Limb (tissue), 2 donors: ENCODE data around the gene HPSE.
"Not testable (repeated sequence)": the region's sequence is repeated elsewhere in the genome, so short reads cannot be mapped to it uniquely, and the experiment has no call there.

Experiments used
- DNase-seq, 2 donors: peaks; one replicate each; pipeline ENCODE4 v3.0.0-alpha.2; 2016; ENCODE audit errors: extremely low spot score in 2 of 2

Gene HPSE

GRCh38 chr4:83284193-83285054 is 50.2 kb downstream of the HPSE start, which contains the start of gene COQ2:
COQ2 (minus strand) TSS chr4:83284798; CDS start chr4:83284764, 34 bp downstream.
- DNase-seq: peak; percentile 93 to 97

GRCh38 chr4:83283181-83283580 is 51.5 kb downstream of the HPSE start:
- DNase-seq: no peak

GRCh38 chr4:83282049-83282535 is 52.6 kb downstream of the HPSE start:
- peak; percentile 34 to 38 for DNase-seq

DNA sequence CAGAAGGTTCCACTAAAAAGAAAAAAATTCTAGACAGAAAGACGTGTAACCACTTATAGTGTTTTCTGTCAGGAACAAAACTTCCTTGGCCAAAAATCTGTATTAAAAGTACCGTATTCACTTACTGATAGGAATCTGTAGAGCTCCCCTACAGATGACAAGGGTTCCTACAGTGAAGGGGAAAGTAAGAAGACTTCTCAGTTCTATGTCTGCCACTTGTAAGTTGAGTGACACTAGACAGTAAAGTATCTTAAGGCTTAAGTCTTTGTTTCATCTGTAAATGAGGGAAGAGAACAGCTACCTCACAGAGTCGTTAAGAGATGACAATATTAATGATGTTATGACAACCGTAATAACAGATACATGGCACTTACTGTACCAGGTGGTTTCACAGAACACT is 53.3 kb downstream of the HPSE start:
- DNase-seq: peak in 1 of 2 donors; percentile 10

GRCh38 chr4:83276299-83277040 is 58.2 kb downstream of the HPSE start:
- DNase-seq: no peak

- DNase-seq: not testable (repeated sequence)
Observed at GRCh38 chr4:83273926-83274325, 60.7 kb downstream of the HPSE start.

DNA sequence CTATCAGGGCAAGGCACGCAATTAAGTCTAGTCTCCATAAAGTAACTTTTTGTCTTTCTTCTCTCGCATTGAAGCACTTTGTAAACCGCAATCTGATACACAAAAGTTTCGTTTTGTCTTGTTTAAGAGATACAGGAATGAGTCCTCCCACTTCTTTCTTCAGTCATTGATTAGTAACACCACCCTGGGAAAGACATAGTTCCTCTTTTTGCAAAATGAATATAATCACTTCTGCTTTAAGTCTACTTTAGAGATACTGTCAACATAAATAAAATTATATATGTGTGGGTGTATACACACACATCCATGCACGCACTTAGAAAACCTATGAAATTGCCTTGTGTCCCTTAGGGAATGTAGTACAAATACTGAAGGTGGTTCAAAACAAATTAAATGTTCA is 61.7 kb downstream of the HPSE start:
- DNase-seq: no peak

DNA sequence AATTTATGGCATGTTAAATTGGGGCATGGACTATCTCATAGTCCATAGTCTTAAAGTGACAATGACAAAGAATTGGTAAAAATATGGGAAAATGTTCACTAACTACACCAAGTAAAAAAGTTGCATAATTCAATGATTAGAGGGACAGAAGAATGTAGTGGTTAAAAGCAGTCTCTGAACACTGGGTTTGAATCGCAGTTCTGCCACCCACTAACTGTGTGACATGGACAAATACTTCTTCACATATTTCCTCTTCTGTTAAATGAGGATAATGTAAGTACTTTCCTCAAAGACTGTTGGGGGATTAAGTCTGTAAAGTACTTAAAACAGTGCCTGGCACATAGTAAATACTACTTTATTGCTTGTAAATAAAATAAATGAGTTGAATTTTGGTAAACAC is 65.4 kb downstream of the HPSE start:
- no peak for DNase-seq

DNA sequence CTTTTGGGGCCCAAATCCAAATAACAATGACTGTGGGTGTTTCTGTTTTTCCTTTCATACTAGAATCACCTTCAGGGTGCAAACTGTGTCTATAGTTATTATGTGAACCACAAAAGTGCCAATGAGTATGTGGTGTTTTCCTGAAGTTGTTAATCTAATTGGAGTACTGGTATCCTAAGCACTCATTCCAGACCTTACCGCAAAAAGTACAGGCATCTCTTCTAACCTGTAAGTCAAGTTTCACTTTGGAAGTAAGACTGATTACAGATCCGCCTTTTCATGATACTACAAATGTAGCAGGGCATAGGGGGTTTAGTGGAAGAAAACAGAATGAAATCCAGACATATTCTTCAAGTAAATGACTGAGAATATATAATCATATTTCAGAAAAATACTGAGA is 66.2 kb downstream of the HPSE start:
- DNase-seq: no peak

DNA sequence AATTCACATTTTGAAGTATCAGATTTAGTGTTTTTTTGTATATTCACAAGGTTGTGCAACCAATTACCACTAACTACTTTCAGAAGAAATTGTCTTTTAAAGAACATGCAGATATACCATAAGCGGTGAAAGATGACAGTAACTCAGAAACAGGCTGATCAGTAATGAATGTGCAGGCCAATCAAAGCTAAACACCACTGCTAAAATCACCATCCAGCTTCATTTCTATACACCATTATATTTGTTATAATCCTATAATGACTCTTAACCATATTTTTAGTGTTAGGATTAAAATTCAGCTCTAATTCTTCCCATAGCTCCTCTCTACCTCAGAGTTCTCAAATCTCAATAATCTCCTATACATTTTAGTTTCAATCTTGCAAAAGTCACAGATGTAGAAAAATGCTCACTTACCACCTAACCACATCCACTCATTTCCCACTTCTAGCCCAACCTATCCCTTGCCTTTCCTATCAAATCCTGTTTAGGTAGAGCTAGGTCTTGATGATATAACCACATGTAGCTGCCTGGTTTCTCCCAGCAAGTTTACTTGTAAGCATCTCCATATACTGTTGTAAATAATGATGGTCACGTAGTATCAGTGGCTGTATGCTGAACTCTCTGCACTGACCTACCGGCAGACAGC is 66.7 kb downstream of the HPSE start:
- DNase-seq: no peak

DNA sequence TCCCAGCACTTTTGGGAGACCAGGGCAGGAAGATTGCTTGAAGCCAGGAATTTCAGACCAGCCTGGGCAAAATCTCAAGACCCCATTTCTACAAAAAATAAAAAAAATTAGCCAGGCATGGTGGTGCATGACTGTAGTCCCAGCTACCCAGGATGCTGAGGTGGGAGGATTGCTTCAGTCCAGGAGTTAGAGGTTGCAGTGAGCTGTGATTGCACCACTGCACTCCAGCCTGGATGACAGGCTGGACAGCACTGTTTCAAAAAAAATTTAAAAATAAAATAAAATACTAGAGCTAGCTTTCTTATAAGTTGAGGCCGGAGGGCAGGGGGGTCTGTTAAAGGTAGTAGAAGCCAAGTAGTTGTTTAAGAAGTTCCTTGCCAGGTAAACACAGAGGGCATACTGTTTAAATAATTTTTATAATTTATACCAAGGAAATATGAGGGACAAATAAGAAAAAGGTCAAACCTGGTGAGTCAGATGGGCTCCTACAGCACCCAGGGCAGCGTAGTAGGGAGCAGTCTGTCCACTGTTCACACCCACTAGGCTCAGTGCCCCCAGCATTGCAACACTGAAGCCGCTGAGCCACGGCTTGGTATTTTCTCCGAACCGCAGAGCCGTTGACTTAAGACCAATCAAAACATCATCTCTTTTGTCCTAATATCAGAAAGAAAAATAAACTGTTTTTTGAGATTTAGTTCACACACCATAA is 67.4 kb downstream of the HPSE start:
- DNase-seq: no peak

GRCh38 chr4:83266689-83267088 is 68.0 kb downstream of the HPSE start:
- no peak for DNase-seq

DNA sequence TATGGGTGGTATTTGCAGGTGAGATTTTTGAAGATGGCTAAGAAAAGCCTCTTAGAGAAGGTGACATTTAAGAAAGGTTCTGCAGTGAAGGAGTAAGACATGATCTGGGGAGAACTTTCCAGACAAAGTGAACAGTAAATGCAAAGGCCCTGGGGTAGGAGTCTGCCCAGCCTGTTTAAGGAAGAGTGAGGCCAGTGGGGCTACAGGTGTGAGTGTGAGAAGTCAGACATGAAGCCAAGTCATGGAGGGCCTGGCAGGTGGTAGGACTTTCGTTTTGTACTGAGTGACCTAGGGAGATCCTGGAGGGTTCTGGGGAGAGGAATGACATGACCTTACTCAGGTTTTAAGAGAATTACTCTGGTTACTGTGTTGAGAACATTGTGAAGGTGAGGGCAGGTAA is 71.5 kb downstream of the HPSE start:
- DNase-seq: no peak

DNA sequence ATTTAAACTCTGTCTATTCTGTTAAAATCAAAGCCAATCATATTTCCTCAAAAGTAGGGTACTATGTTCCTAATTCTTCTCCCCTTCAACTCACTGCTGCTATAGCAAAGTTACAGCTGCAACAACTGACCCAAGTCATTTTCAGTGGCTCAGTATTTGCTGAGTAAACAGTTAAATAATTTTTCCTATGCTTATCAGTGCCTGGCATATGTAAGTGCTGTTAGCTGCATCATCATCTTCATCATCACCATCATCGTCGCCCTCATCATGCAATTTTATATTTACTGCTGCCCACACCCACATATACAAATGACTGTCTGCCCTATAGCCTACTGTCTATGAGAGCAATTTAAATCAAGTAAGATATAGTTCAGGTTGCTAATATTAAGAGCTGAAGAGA is 72.0 kb downstream of the HPSE start:
- DNase-seq: no peak

GRCh38 chr4:83261307-83261706 is 73.3 kb downstream of the HPSE start:
- no peak for DNase-seq

DNA sequence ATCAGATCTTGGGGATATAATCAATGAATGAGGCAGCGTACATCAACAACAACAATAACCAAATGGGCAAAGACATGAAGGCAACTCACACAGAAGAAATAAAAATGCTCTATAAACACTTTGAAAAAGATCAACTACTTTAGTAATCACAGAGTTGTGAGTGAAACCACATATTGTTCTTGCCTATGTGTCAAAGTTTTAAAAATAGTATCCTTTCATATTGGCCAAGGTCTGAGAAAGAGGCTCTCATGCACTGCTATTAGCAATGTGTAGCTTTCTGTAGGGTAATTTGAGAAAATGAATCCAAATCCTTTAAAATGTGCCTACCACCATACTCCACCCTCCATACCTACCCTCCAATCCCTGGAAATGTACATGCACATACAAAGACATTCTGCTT is 75.1 kb downstream of the HPSE start:
- DNase-seq: no peak

- DNase-seq: no peak
Observed at GRCh38 chr4:83258461-83258860, 76.2 kb downstream of the HPSE start.

GRCh38 chr4:83257811-83258210 is 76.8 kb downstream of the HPSE start:
- DNase-seq: no peak

GRCh38 chr4:83255584-83255983 is 79.1 kb downstream of the HPSE start:
- DNase-seq: no peak

DNA sequence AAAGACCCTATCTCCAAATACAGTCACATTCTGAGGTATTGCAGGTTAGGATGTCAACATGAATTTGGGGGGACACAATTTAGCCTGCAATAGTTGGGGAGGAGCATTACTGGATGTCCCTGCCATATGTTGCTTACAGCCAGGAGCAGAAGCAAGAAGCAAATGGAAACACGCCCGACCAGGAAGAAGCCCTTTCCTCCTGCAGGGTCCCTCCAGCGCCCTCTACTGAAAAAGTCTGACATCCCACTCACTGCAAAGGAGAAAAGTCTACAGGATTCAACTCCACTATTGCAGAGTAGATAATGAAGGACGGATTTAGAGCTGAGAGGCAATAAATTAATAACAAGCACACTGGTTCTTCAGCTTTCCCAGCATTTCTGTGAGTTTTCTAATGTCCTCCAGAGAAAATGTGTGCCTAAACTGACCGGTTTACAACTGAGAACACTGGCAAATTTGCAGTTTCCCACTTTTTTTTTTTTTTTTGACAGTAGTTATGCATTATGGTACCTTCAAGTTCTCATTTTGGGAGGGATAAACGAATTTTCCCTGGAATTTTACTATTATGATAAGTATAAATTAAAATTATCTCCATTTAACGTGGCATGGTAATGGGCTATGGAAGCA is 81.8 kb downstream of the HPSE start:
- peak; percentile 35 to 43 for DNase-seq

DNA sequence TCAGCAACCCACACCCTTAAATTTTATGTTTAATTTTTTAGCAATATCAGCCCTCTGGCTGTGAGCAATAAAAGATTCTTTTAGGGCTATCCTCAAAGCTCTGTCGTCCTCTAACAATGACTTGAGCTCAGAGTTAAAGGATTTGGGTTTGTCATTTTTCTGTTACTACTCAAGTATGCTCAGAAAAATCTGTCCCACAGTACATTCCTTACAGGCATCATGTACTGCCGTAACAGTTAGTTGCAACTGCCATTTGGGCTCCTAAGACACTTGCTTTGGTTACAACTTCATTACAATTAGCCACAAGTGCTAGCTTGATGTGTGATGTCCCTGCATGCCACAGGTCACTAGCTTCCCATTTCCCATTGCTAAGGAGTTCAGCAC is 83.2 kb downstream of the HPSE start:
- no peak for DNase-seq
